ENCODE measurements around the gene SETD5.

The SETD5 gene

GRCh38 chr3:9514956-9515355 is 117.5 kb downstream of the SETD5 start:
- no peak for DNase-seq (ENCODE audit: low spot score)

DNA sequence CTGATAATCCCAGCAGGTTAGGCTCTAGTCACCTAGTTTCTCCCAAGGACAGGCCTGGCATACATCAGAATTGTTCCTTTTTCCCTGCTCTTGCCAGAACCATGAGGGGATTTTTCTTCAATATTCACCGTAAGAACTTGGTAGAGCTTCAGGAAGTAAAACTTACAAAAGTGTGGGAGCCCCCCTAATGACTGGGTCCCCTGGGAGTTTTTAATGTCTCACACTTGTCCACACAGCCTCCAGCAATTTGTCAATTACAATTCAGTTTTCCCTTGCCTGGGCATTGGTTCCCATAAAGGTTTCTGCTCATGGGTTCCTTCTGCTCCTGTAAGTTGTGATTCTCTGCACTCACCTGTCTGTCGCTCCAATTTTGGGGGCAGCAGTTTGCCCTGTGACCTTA is 127.7 kb downstream of the SETD5 start:
- no peak for DNase-seq (ENCODE audit: low spot score)

Data from NAMALWA (cell line).